Esophagus (tissue), 2 donors: Measurements from ENCODE around the gene EXOC1L. TPM values are rescaled to one million over a fixed set of nuclear protein-coding genes. Genes with fewer than 3 reads are reported as not detected.

Source experiments
- H3K27ac ChIP-seq, 2 donors: one replicate each; pipeline ENCODE4 v1.5.1; 2013; ENCODE audit warnings: low read depth in 2 of 2, mild to moderate bottlenecking in 2 of 2, inconsistent platforms in 1 of 2, low read length in 1 of 2, moderate library complexity in 1 of 2
- H3K27me3 ChIP-seq, 2 donors: one replicate each; pipeline ENCODE4 v1.6.1; 2013; ENCODE audit warnings: low read length in 2 of 2, control low read depth in 1 of 2, mild to moderate bottlenecking in 1 of 2; ENCODE audit not compliant: insufficient read depth in 2 of 2, control insufficient read depth in 1 of 2
- H3K36me3 ChIP-seq, 2 donors: one replicate each; pipeline ENCODE4 v1.6.1; 2013; ENCODE audit warnings: low read length in 1 of 2; ENCODE audit not compliant: control insufficient read depth in 2 of 2, insufficient read depth in 2 of 2
- H3K4me1 ChIP-seq, 2 donors: one replicate each; pipeline ENCODE4 v1.6.1; 2013; ENCODE audit warnings: low read length in 1 of 2; ENCODE audit not compliant: control insufficient read depth in 2 of 2, insufficient read depth in 2 of 2
- H3K4me3 ChIP-seq, 2 donors: one replicate each; pipeline ENCODE4 v1.5.1; 2013; ENCODE audit warnings: low read length in 2 of 2, mild to moderate bottlenecking in 2 of 2, low read depth in 1 of 2, moderate library complexity in 1 of 2
- H3K9me3 ChIP-seq, 2 donors: one replicate each; pipeline ENCODE4 v1.6.1; 2013; ENCODE audit warnings: mild to moderate bottlenecking in 2 of 2, low read depth in 1 of 2, low read length in 1 of 2, moderate library complexity in 1 of 2; ENCODE audit not compliant: control insufficient read depth in 2 of 2, insufficient read depth in 1 of 2
- WGBS, 2 donors: extraction: QIAGEN DNeasy Blood & Tissue Kit; methylation state at CpG; one replicate each; pipeline ENCODE4 v1.1.7; 2013; 5-methylcytosine and 5-hydroxymethylcytosine counted together
- polyA plus RNA-seq, 2 donors: library from polyadenylated mRNA; stranded (reverse); fragments of 200-250 nt; gene quantifications; one replicate each; pipeline ENCODE4 v1.2.3, GENCODE V29; 2013
- donor health status: healthy with polysubstance abuse.
- donor health status: Bipolar disorder and iron deficiency.

Gene EXOC1L
- polyA plus RNA-seq, 2 donors, result not detected

DNA sequence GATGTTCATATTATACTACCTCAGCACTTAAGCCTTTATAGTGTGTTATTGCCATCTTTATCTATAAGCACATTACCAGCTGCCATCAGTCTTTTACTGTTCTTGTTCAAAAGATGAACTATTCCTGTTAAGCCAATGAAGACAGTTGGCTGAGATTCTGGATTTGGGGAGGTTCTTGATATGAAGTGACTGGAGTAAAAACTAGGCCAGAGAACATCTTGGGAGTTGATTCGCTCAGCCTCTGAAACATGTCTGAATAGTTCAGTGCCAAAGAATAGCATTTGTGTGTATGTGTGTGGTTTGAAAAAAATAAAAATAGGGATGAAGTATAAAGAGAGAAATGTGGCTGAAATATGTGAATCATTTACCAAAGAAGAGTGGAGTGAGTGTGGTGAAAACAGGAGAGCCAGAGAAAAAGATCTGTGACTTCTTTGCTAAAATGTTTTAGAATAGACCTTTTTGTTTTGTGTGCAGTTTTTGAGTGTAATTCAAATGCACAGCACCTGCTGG lies 49.0 kb downstream of the EXOC1L start:
- peaks cover 0 to 7% of the 10 kb centered on the region in 2 donors for H3K36me3 ChIP-seq
- H3K9me3 ChIP-seq, result no peaks in the 10 kb centered on the region
- H3K4me1 ChIP-seq, result peaks cover 0 to 2% of the 10 kb centered on the region in 2 donors
- WGBS, 2 donors, result 96 to 100% methylated on average over 1 of the region's 1 CpG
- H3K4me3 ChIP-seq, result no peak overlapping the region
- no peaks in the 10 kb centered on the region for H3K27me3 ChIP-seq
- no peak overlapping the region for H3K27ac ChIP-seq

DNA sequence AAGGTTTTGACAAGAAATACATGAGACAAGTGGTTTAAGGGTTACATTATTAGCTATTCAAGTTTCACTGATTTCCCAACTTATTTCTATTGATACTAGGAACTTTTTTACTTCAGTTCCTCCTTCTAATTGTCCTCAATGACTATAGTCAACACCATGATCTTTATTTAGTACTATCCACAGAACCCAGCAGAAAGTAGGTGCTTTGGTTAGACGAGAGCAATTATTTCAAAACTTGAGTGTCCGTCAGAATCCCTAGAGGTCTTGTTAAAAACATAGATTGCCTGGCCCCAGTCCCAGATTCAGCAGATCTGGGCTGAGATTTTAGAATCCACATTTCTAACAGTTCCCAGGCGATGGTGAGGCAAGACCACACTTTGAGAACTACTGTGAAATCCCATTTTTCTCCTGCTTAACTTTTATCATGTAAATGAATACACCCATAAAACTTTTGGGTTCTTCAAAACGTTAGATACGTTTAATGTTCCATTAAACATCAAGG lies 51.8 kb downstream of the EXOC1L start:
- WGBS, 2 donors, result 76 to 88% methylated on average over 5 of the region's 5 CpGs
- Histone ChIP-seq H3K27ac (no peak overlapping the region), H3K4me1 (no peaks in the 10 kb centered on the region), H3K36me3 (peaks cover 0 to 7% of the 10 kb centered on the region in 2 donors), H3K4me3 (no peak overlapping the region), H3K27me3 (no peaks in the 10 kb centered on the region), H3K9me3 (no peaks in the 10 kb centered on the region)

DNA sequence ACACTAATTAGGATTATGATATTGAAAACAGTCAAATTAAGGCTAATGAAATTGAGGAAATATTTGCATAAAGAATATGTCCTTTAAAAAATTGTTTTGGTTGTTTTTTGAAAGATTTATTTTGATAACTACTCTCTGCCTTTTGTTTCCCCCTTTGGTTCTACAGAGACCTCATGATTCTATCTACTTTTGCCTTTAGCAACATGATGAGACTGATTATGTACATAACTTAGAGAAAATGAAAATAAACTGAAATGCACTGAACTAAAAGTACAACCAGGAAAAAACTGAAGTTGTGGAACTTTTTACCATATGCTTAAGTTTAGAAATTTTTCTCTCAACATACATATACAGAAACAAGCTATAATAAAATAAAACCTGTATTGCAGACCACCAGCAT lies 55.2 kb downstream of the EXOC1L start:
- Histone ChIP-seq H3K27me3 (no peaks in the 10 kb centered on the region), H3K36me3 (peaks cover 4 to 7% of the 10 kb centered on the region in 2 donors), H3K27ac (no peak overlapping the region), H3K4me3 (no peak overlapping the region), H3K4me1 (no peaks in the 10 kb centered on the region), H3K9me3 (no peaks in the 10 kb centered on the region)

DNA sequence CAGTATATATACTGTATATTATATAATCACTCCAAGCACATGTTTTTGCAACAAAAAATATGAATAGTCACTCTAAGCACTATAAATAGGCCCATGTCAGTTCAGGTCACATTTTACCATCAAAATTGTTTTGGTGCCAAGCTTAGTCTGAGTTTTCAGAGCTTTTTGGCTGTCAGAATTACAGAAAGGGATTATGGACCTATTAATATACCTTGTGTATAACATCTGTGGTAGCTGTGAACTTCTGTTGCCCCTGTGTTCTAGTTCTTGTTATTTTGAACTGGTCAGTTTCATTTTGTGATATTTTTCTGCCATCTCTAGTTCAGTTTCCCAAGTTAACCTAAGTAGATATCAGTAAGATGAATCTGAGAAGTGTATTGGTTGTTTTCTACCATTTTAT lies 56.8 kb downstream of the EXOC1L start:
- no peak overlapping the region for H3K4me3 ChIP-seq
- no peaks in the 10 kb centered on the region for H3K9me3 ChIP-seq
- H3K4me1 ChIP-seq, result no peaks in the 10 kb centered on the region
- H3K36me3 ChIP-seq, result peaks cover 4 to 7% of the 10 kb centered on the region in 2 donors
- no peaks in the 10 kb centered on the region for H3K27me3 ChIP-seq
- no peak overlapping the region for H3K27ac ChIP-seq

DNA sequence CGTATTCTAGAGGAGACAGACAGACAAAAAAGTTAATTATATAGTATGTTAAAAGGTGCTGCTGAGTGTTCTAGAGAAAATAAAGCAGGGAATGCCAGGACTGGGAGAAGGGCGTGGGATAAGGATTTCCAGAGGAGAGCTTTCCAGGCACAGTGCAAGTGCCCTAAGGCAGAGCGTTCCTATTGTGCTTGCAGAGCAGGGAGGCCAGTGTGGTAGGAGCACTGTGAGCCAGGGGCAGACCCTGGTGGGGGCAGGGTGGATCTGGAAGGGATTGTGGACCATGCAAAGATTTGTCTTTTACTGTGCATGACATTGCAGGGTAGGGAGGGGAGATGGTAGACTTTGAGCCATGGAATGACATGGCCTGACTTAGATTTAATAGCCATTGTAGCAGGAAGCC lies 59.6 kb downstream of the EXOC1L start:
- Histone ChIP-seq H3K27ac (no peak overlapping the region), H3K4me1 (no peaks in the 10 kb centered on the region), H3K4me3 (no peak overlapping the region), H3K9me3 (no peaks in the 10 kb centered on the region), H3K27me3 (no peaks in the 10 kb centered on the region), H3K36me3 (peaks cover 4 to 7% of the 10 kb centered on the region in 2 donors)
- WGBS, 2 donors, result 88 to 95% methylated on average over 3 of the region's 3 CpGs

DNA sequence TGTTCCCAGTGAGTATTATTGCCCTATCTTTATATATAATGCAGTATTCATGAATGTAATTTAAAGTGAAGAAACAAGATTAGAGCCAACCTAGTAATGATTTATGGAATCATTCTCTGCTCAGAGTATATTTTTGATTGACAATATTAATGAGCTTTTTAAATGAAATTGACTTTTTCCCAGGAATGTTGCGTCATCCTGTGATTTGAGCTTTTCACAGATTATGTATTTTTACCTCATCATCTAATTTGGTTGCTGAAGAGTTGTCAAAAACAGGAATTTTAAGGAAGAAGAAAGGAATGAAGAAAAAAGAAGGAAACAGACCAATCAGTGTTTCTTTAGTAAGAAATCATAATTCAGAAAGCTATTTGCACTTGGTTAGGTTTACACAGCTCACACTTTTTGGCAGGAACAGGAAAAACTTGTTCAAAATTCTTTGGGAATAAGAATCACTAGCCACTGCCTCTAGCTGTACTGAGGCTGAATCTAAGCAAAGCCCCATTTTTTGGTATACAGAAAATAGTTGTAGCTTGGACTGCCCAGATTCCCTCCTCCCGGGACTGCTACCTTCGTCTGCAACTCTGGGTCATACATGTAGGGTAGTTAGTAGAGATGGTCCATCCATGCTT lies 61.2 kb downstream of the EXOC1L start:
- 93 to 96% methylated on average over 3 of the region's 3 CpGs for WGBS, 2 donors
- Histone ChIP-seq H3K27me3 (no peaks in the 10 kb centered on the region), H3K9me3 (no peaks in the 10 kb centered on the region), H3K4me3 (no peak overlapping the region), H3K27ac (no peak overlapping the region), H3K4me1 (no peaks in the 10 kb centered on the region), H3K36me3 (peaks cover 4 to 7% of the 10 kb centered on the region in 2 donors)

DNA sequence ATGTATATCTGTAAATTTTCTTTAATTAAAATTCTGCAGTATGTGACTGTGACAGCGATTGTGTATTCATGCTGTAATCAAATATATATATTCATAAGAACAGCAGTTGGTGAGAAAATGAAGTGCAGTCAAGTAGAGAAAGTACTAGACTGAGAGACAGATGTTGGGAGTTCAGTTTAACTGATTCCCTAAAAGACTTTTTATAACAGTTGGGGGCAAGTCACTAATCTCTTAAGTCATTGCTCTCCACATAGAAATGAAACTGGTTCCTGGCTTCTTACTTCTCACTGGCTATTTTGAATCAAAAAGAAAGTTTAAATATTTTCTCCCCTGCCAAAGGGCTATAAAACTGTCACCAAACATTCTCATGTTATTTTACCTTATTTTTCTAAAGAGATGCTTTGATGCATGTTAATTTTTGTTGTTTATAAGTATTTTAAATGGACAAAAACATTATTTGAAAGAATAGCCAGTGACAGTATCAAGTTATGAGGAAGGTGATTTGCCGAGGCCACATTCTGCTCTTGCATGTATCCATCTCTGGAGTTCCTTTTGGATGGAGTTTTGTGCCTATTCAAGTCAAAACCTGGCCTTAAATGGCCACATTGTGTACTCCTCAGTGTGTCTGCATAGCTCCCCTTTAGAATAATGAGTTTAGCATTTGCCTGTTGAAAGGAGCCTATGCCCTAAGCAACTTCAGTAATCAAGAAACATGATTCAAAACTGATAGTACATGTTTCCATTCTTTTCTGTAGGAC lies 64.7 kb downstream of the EXOC1L start:
- Histone ChIP-seq H3K4me1 (no peaks in the 10 kb centered on the region), H3K4me3 (no peak overlapping the region), H3K9me3 (no peaks in the 10 kb centered on the region), H3K36me3 (peaks cover 2 to 5% of the 10 kb centered on the region in 2 donors), H3K27ac (no peak overlapping the region), H3K27me3 (no peaks in the 10 kb centered on the region)
- 88% methylated on average over 2 of the region's 2 CpGs for WGBS, 2 donors

DNA sequence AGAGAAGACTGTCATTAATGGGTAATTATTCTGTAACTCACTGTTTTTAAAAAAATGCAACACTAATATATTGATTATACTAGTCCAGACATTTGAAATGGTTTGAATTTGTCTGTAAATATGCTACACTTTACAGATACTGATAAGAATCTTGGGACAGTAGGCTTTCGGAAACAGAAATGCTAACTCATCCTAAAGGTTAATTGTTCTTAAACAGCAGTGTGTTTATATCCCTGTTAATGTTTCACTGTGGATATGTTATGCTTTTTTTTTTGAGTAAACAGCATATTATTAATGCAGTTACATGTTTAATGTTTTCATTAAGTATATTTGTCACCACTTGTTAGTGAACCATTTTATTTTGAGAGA lies 65.2 kb downstream of the EXOC1L start:
- Histone ChIP-seq H3K4me1 (no peaks in the 10 kb centered on the region), H3K27me3 (no peaks in the 10 kb centered on the region), H3K27ac (no peak overlapping the region), H3K9me3 (no peaks in the 10 kb centered on the region), H3K4me3 (no peak overlapping the region), H3K36me3 (peaks cover 0 to 3% of the 10 kb centered on the region in 2 donors)
- 88 to 91% methylated on average over 1 of the region's 1 CpG for WGBS, 2 donors
